Spleen (tissue), 7 donors: Measurements from ENCODE around the gene MIPEP.

Experiments
- POLR2A ChIP-seq, 3 donors: fragments of 450-650 bp; IDR thresholded peaks; one replicate each; pipeline ENCODE4 v1.5.1; 2017; ENCODE audit warnings: antibody characterized with exemption in 3 of 3, mild to moderate bottlenecking in 1 of 3
- POLR2AphosphoS5 ChIP-seq, 3 donors: sonication (generic); formaldehyde crosslinking; IDR thresholded peaks; one replicate each; pipeline ENCODE4 v1.5.1; 2017; ENCODE audit warnings: antibody characterized with exemption in 3 of 3
- TF ChIP-seq, protein P1 (sequence below), 11 experiments: fragments of 200-600 bp in 7 of 11; fragments of 450-650 bp in 4 of 11; sonication (generic) in 4 of 11; IDR thresholded peaks in 8 of 11; conservative IDR thresholded peaks in 3 of 11; 1 replicate in 7 of 11; 2 replicates in 4 of 11; pipeline versions ENCODE4 v1.4.0 to v1.8.0; 2016 to 2021; ENCODE audit warnings: antibody characterized with exemption in 11 of 11, inconsistent platforms in 4 of 11, mild to moderate bottlenecking in 1 of 11
- donor health status: DM: no; HTN: no; CAD: no; lungs with moderate emphysema.
- donor health status: DM: no; HTN: no; CAD: no.
- donor health status: DM: no; HTN: no; CAD: no.

DNA sequence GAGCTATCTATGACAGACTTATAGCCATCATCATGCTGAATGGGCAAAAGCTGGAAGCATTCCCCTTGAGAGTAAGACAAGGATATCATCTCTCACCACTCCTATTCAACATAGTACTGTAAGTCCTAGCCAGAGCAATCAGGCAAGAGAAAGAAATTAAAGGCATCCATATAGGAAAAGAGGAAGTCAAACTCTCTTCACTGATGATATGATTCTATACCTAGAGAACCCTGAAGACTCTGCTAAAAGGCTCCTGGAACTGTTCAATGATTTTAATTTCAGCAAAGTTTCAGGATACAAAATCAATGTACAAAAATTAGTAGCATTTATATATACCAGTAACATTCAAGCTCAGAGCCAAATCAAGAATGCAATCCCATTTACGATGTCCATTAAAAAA lies 29.8 kb upstream of the MIPEP start:
- TF ChIP-seq, protein P1, sequence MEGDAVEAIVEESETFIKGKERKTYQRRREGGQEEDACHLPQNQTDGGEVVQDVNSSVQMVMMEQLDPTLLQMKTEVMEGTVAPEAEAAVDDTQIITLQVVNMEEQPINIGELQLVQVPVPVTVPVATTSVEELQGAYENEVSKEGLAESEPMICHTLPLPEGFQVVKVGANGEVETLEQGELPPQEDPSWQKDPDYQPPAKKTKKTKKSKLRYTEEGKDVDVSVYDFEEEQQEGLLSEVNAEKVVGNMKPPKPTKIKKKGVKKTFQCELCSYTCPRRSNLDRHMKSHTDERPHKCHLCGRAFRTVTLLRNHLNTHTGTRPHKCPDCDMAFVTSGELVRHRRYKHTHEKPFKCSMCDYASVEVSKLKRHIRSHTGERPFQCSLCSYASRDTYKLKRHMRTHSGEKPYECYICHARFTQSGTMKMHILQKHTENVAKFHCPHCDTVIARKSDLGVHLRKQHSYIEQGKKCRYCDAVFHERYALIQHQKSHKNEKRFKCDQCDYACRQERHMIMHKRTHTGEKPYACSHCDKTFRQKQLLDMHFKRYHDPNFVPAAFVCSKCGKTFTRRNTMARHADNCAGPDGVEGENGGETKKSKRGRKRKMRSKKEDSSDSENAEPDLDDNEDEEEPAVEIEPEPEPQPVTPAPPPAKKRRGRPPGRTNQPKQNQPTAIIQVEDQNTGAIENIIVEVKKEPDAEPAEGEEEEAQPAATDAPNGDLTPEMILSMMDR (IDR thresholded peaks at IDR 0.05 in 8 of 11, conservative IDR thresholded peaks at IDR 0.05 in 3 of 11) = no peak
- no peak for TF ChIP-seq POLR2AphosphoS5 (IDR thresholded peaks at IDR 0.05)
- no peak for TF ChIP-seq POLR2A (IDR thresholded peaks at IDR 0.05)
